ENCODE data around the gene ANKRD39.

ANKRD39 gene

GRCh38 chr2:96848264-96848663 is 9.6 kb downstream of the ANKRD39 start:
- TF ChIP-seq, protein P1, sequence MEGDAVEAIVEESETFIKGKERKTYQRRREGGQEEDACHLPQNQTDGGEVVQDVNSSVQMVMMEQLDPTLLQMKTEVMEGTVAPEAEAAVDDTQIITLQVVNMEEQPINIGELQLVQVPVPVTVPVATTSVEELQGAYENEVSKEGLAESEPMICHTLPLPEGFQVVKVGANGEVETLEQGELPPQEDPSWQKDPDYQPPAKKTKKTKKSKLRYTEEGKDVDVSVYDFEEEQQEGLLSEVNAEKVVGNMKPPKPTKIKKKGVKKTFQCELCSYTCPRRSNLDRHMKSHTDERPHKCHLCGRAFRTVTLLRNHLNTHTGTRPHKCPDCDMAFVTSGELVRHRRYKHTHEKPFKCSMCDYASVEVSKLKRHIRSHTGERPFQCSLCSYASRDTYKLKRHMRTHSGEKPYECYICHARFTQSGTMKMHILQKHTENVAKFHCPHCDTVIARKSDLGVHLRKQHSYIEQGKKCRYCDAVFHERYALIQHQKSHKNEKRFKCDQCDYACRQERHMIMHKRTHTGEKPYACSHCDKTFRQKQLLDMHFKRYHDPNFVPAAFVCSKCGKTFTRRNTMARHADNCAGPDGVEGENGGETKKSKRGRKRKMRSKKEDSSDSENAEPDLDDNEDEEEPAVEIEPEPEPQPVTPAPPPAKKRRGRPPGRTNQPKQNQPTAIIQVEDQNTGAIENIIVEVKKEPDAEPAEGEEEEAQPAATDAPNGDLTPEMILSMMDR (IDR thresholded peaks at IDR 0.05; ENCODE audit: borderline replicate concordance, insufficient read depth, low read depth, low read length) = no peak
- no peak overlapping the region for H3K4me3 ChIP-seq (ENCODE audit: low read depth, low read length)

- H3K4me3 ChIP-seq (ENCODE audit: low read depth, low read length) = no peak overlapping the region
- TF ChIP-seq, protein P1 (IDR thresholded peaks at IDR 0.05; ENCODE audit: borderline replicate concordance, insufficient read depth, low read depth, low read length) = no peak
Measured at GRCh38 chr2:96847586-96847985, 10.2 kb downstream of the ANKRD39 start.

DNA sequence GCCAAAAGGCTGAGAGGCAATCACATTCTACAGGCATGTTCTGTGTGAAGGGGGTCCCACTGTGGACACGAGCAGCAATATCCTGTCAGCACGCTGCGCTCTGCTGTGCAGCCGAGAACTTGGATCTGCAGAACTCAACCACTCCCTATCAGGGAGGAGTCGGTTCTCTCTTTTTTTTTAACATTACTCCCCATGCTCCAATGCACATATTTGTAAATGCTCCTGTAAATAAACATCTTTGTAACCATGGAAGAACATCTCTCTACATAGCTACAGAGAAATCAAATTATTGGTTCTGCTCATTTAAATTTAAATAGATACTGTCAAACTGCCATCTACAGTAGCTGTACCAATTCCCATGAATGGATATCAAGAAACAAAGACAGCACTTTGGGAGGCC is 11.0 kb downstream of the ANKRD39 start:
- TF ChIP-seq, protein P1 (IDR thresholded peaks at IDR 0.05; ENCODE audit: borderline replicate concordance, insufficient read depth, low read depth, low read length) = no peak
- no peak overlapping the region for H3K4me3 ChIP-seq (ENCODE audit: low read depth, low read length)

- TF ChIP-seq, protein P1 (IDR thresholded peaks at IDR 0.05; ENCODE audit: borderline replicate concordance, insufficient read depth, low read depth, low read length) = no peak
- H3K4me3 ChIP-seq (ENCODE audit: low read depth, low read length) = no peak overlapping the region
Measured at GRCh38 chr2:96844405-96844808, 13.4 kb downstream of the ANKRD39 start.

- TF ChIP-seq, protein P1 (IDR thresholded peaks at IDR 0.05; ENCODE audit: borderline replicate concordance, insufficient read depth, low read depth, low read length) = no peak
- H3K4me3 ChIP-seq (ENCODE audit: low read depth, low read length) = no peak within 1 kb of the TSS
Measured at GRCh38 chr2:96843538-96844268, 14.1 kb downstream of the ANKRD39 start, which contains the start of gene ANKRD23. Gene ANKRD23, minus strand, starts transcription at chr2:96844021. Its CDS starts 29 bp downstream, at chr2:96843992.

- TF ChIP-seq, protein P1 (IDR thresholded peaks at IDR 0.05; ENCODE audit: borderline replicate concordance, insufficient read depth, low read depth, low read length) = no peak
- no peak overlapping the region for H3K4me3 ChIP-seq (ENCODE audit: low read depth, low read length)
Measured at GRCh38 chr2:96842600-96842999, 15.2 kb downstream of the ANKRD39 start.

Measured in GM12875 (cell line).